ENCODE data around the gene COPG2.

The COPG2 gene

GRCh38 chr7:130485734-130486113, 182.8 kb downstream of the COPG2 start:
- Histone ChIP-seq H3K36me3 (ENCODE audit: low read depth) (no peaks in the 10 kb centered on the region), H3K4me1 (ENCODE audit: insufficient read depth, poor library complexity, severe bottlenecking) (peaks cover 7% of the 10 kb centered on the region), H3K27me3 (ENCODE audit: insufficient read depth, poor library complexity, severe bottlenecking) (no peaks in the 10 kb centered on the region), H3K9me3 (ENCODE audit: severe bottlenecking) (no peaks in the 10 kb centered on the region), H3K4me3 (ENCODE audit: severe bottlenecking) (peak overlapping the region; percentile 38), H3K27ac (ENCODE audit: poor library complexity, severe bottlenecking) (no peak overlapping the region)
- DNase-seq (ENCODE audit: low spot score) (no peak), ATAC-seq (ENCODE audit: low read depth) (no peak)
- TF ChIP-seq CTCF (IDR thresholded peaks at IDR 0.05; ENCODE audit: poor library complexity, severe bottlenecking): no peak

- Histone ChIP-seq H3K27ac (ENCODE audit: poor library complexity, severe bottlenecking) (no peak overlapping the region), H3K4me3 (ENCODE audit: severe bottlenecking) (no peak overlapping the region), H3K27me3 (ENCODE audit: insufficient read depth, poor library complexity, severe bottlenecking) (no peaks in the 10 kb centered on the region), H3K36me3 (ENCODE audit: low read depth) (no peaks in the 10 kb centered on the region), H3K9me3 (ENCODE audit: severe bottlenecking) (peaks cover 3% of the 10 kb centered on the region), H3K4me1 (ENCODE audit: insufficient read depth, poor library complexity, severe bottlenecking) (peaks cover 7% of the 10 kb centered on the region)
- DNase-seq (ENCODE audit: low spot score) (no peak), ATAC-seq (ENCODE audit: low read depth) (no peak)
- no peak for TF ChIP-seq CTCF (IDR thresholded peaks at IDR 0.05; ENCODE audit: poor library complexity, severe bottlenecking)
These were observed 185.5 kb downstream of the COPG2 start for GRCh38 chr7:130483031-130483430.

GRCh38 chr7:130481898-130482297, 186.7 kb downstream of the COPG2 start:
- Histone ChIP-seq H3K4me1 (ENCODE audit: insufficient read depth, poor library complexity, severe bottlenecking) (peaks cover 7% of the 10 kb centered on the region), H3K36me3 (ENCODE audit: low read depth) (no peaks in the 10 kb centered on the region), H3K27ac (ENCODE audit: poor library complexity, severe bottlenecking) (no peak overlapping the region), H3K27me3 (ENCODE audit: insufficient read depth, poor library complexity, severe bottlenecking) (no peaks in the 10 kb centered on the region), H3K4me3 (ENCODE audit: severe bottlenecking) (no peak overlapping the region), H3K9me3 (ENCODE audit: severe bottlenecking) (peaks cover 8% of the 10 kb centered on the region)
- DNase-seq (ENCODE audit: low spot score) (no peak), ATAC-seq (ENCODE audit: low read depth) (no peak)
- TF ChIP-seq CTCF (IDR thresholded peaks at IDR 0.05; ENCODE audit: poor library complexity, severe bottlenecking): no peak

GRCh38 chr7:130479716-130480400, 188.7 kb downstream of the COPG2 start:
- Histone ChIP-seq H3K36me3 (ENCODE audit: low read depth) (no peaks in the 10 kb centered on the region), H3K4me1 (ENCODE audit: insufficient read depth, poor library complexity, severe bottlenecking) (no peaks in the 10 kb centered on the region), H3K27ac (ENCODE audit: poor library complexity, severe bottlenecking) (no peak overlapping the region), H3K4me3 (ENCODE audit: severe bottlenecking) (no peak overlapping the region), H3K27me3 (ENCODE audit: insufficient read depth, poor library complexity, severe bottlenecking) (no peaks in the 10 kb centered on the region), H3K9me3 (ENCODE audit: severe bottlenecking) (peaks cover 8% of the 10 kb centered on the region)
- ATAC-seq (ENCODE audit: low read depth) (no peak), DNase-seq (ENCODE audit: low spot score) (no peak)
- no peak for TF ChIP-seq CTCF (IDR thresholded peaks at IDR 0.05; ENCODE audit: poor library complexity, severe bottlenecking)

GRCh38 chr7:130478991-130479390, 189.6 kb downstream of the COPG2 start:
- TF ChIP-seq CTCF (IDR thresholded peaks at IDR 0.05; ENCODE audit: poor library complexity, severe bottlenecking): no peak
- ATAC-seq (ENCODE audit: low read depth): no peak

More at GRCh38 chr7:130478991-130479390, 189.6 kb downstream of the COPG2 start:
- H3K4me3 ChIP-seq (ENCODE audit: severe bottlenecking): no peak overlapping the region
- H3K9me3 ChIP-seq (ENCODE audit: severe bottlenecking): peaks cover 8% of the 10 kb centered on the region
- H3K36me3 ChIP-seq (ENCODE audit: low read depth): no peaks in the 10 kb centered on the region
- H3K4me1 ChIP-seq (ENCODE audit: insufficient read depth, poor library complexity, severe bottlenecking): no peaks in the 10 kb centered on the region
- no peak overlapping the region for H3K27ac ChIP-seq (ENCODE audit: poor library complexity, severe bottlenecking)
- no peaks in the 10 kb centered on the region for H3K27me3 ChIP-seq (ENCODE audit: insufficient read depth, poor library complexity, severe bottlenecking)
- no peak for DNase-seq (ENCODE audit: low spot score)

Data from RWPE2 (cell line).